CD14-positive monocyte (primary cell): ENCODE measurements around the gene ALS2. TPM values are rescaled to one million over a fixed set of nuclear protein-coding genes. Genes with fewer than 3 reads are reported as not detected.

Experiments used
- DNase-seq, 3 donors: peaks; one replicate each; pipeline ENCODE4 v3.0.0-alpha.2; 2011 to 2022
- H2AFZ ChIP-seq: 2 replicates; pipeline ENCODE4 v1.6.0; 2012; ENCODE audit warnings: mild to moderate bottlenecking, low read depth, low read length, inconsistent platforms; ENCODE audit not compliant: insufficient read depth, poor library complexity, severe bottlenecking
- H3K27ac ChIP-seq, 2 donors: 1 replicate in 1 of 2; 2 replicates in 1 of 2; pipeline ENCODE4 v1.5.1; 2012 to 2013; ENCODE audit warnings: low read length in 2 of 2, control low read depth in 1 of 2, inconsistent platforms in 1 of 2, low read depth in 1 of 2, mild to moderate bottlenecking in 1 of 2
- H3K27me3 ChIP-seq, 2 donors: one replicate each; pipeline versions ENCODE4 v1.6.0 to v1.6.1; 2011 to 2013; ENCODE audit warnings: low read length in 2 of 2; ENCODE audit not compliant: control insufficient read depth in 2 of 2, insufficient read depth in 2 of 2
- H3K36me3 ChIP-seq, 2 donors: replicated peaks in 1 of 2; 1 replicate in 1 of 2; 2 replicates in 1 of 2; pipeline versions ENCODE4 v1.5.1 to v1.6.1; 2012 to 2013; ENCODE audit warnings: low read length in 2 of 2, control low read depth in 1 of 2, inconsistent platforms in 1 of 2, mild to moderate bottlenecking in 1 of 2; ENCODE audit not compliant: insufficient read depth in 2 of 2, control insufficient read depth in 1 of 2
- H3K4me1 ChIP-seq, 2 donors: 1 replicate in 1 of 2; 2 replicates in 1 of 2; pipeline versions ENCODE4 v1.5.1 to v1.6.1; 2012 to 2013; ENCODE audit warnings: low read length in 2 of 2, control low read depth in 1 of 2, inconsistent platforms in 1 of 2, mild to moderate bottlenecking in 1 of 2, moderate library complexity in 1 of 2; ENCODE audit not compliant: insufficient read depth in 2 of 2, control insufficient read depth in 1 of 2
- H3K4me2 ChIP-seq: replicated peaks from 2 replicates; pipeline ENCODE3; 2012; ENCODE audit warnings: low read length, moderate library complexity, mild to moderate bottlenecking; ENCODE audit not compliant: poor library complexity, severe bottlenecking; ENCODE audit errors: extremely low read depth
- H3K4me3 ChIP-seq, 3 experiments: fragments of 200-600 bp in 1 of 3; sonication (generic) in 1 of 3; replicated peaks in 1 of 3; 1 replicate in 2 of 3; 2 replicates in 1 of 3; pipeline ENCODE4 v1.5.1; 2011 to 2013; ENCODE audit warnings: low read length in 3 of 3, mild to moderate bottlenecking in 3 of 3, control low read depth in 2 of 3, low read depth in 2 of 3, inconsistent platforms in 1 of 3, moderate library complexity in 1 of 3
- H3K79me2 ChIP-seq: 2 replicates; pipeline ENCODE4 v1.6.0; 2012; ENCODE audit warnings: mild to moderate bottlenecking, control low read depth, inconsistent platforms, low read length, moderate library complexity; ENCODE audit not compliant: insufficient read depth
- H3K9ac ChIP-seq: 2 replicates; pipeline ENCODE4 v1.6.0; 2017; ENCODE audit warnings: low read length, mild to moderate bottlenecking; ENCODE audit not compliant: insufficient read depth, poor library complexity, severe bottlenecking
- H3K9me3 ChIP-seq, 2 donors: replicated peaks in 1 of 2; 1 replicate in 1 of 2; 2 replicates in 1 of 2; pipeline versions ENCODE4 v1.5.1 to v1.6.1; 2012 to 2013; ENCODE audit warnings: low read length in 2 of 2, control low read depth in 1 of 2; ENCODE audit not compliant: control insufficient read depth in 1 of 2, insufficient read depth in 1 of 2
- H4K20me1 ChIP-seq: 2 replicates; pipeline ENCODE4 v1.6.0; 2012; ENCODE audit warnings: mild to moderate bottlenecking, low read length, control low read depth, moderate library complexity; ENCODE audit not compliant: insufficient read depth
- H3K27ac Mint-ChIP-seq, 7 donors: one replicate each; pipeline ENCODE4 v1.8.0; 2020; ENCODE audit warnings: mild to moderate bottlenecking in 7 of 7, mixed read lengths in 7 of 7, moderate library complexity in 6 of 7, inconsistent platforms in 2 of 7
- H3K27me3 Mint-ChIP-seq, 3 donors: one replicate each; pipeline ENCODE4 v1.8.0; 2021 to 2022; ENCODE audit warnings: low read depth in 3 of 3, mild to moderate bottlenecking in 3 of 3, mixed read lengths in 3 of 3, moderate library complexity in 3 of 3, inconsistent platforms in 1 of 3
- H3K36me3 Mint-ChIP-seq, 2 donors: one replicate each; pipeline ENCODE4 v1.8.0; 2020; ENCODE audit warnings: mixed read lengths in 2 of 2, inconsistent platforms in 1 of 2, mild to moderate bottlenecking in 1 of 2
- H3K4me1 Mint-ChIP-seq: one replicate; pipeline ENCODE4 v1.8.0; 2020; ENCODE audit warnings: mild to moderate bottlenecking, mixed read lengths
- H3K4me3 Mint-ChIP-seq, 2 donors: one replicate each; pipeline ENCODE4 v1.8.0; 2020; ENCODE audit warnings: mild to moderate bottlenecking in 2 of 2, mixed read lengths in 2 of 2, moderate library complexity in 1 of 2
- H3K9me3 Mint-ChIP-seq, 7 donors: one replicate each; pipeline ENCODE4 v1.8.0; 2020 to 2022; ENCODE audit warnings: mixed read lengths in 7 of 7, mild to moderate bottlenecking in 6 of 7, moderate library complexity in 6 of 7, inconsistent platforms in 2 of 7
- WGBS: methylation state at CpG from one replicate; pipeline ENCODE4 v1.1.5; 2013; ENCODE audit warnings: missing lambda C conversion rate; ENCODE audit not compliant: insufficient coverage; 5-methylcytosine and 5-hydroxymethylcytosine counted together
- intact Hi-C, 2 donors: fragments of 100-400 bp; cut with micrococcal nuclease; formaldehyde crosslinking; loops; one replicate each; pipeline versions ENCODE4 v1.15.0 to v1.15.1; 2023
- polyA plus RNA-seq, 3 donors: library from polyadenylated mRNA; depleted of rRNA in 1 of 3; unstranded in 2 of 3; stranded (reverse) in 1 of 3; fragments of 300-500 nt in 2 of 3; fragments of >200 nt in 1 of 3; fragmentation: Illumina TruSeq in 2 of 3; gene quantifications; 1 replicate in 2 of 3; 2 replicates in 1 of 3; pipeline ENCODE4 v1.2.3, GENCODE V29; 2012 to 2021
- TF ChIP-seq, protein P1 (sequence below): fragments of 200-600 bp; IDR thresholded peaks from one replicate; pipeline ENCODE4 v1.8.0; 2022; ENCODE audit warnings: antibody characterized with exemption, mild to moderate bottlenecking

The ALS2 gene
- polyA plus RNA-seq, 3 donors, result 2.6 to 4.7 (median 3.1) TPM

DNA sequence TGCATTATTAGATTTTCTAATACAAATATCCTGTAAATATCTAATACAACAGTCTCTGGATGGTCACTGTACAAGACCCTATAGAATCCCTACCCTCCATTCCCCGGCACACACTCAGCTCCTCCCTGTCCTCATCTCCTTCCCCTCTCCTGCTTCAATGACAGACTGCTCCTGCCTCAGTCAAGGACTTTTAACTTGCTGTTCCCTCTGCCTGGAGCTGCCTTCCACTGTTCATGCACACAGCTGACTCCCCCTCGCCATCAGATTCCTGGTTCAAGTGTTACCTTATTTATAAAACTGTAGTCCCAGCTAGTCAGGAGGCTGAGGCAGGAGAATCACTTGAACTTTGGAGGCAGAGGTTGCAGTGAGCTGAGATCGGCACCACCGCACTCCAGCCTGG, 28.9 kb upstream of the ALS2 start:
- Mint-ChIP-seq H3K36me3 (no peaks in the 10 kb centered on the region), H3K4me1 (no peaks in the 10 kb centered on the region), H3K27ac (no peak overlapping the region), H3K27me3 (peaks cover 0 to 5% (median 3%) of the 10 kb centered on the region in 3 donors), H3K4me3 (no peak overlapping the region), H3K9me3 (no peaks in the 10 kb centered on the region)
- H3K9me3 ChIP-seq, result no peaks in the 10 kb centered on the region
- DNase-seq, result no peak
- no peak overlapping the region for H2AFZ ChIP-seq
- WGBS, result 100% methylated on average over 1 of the region's 4 CpGs
- TF ChIP-seq, protein P1, sequence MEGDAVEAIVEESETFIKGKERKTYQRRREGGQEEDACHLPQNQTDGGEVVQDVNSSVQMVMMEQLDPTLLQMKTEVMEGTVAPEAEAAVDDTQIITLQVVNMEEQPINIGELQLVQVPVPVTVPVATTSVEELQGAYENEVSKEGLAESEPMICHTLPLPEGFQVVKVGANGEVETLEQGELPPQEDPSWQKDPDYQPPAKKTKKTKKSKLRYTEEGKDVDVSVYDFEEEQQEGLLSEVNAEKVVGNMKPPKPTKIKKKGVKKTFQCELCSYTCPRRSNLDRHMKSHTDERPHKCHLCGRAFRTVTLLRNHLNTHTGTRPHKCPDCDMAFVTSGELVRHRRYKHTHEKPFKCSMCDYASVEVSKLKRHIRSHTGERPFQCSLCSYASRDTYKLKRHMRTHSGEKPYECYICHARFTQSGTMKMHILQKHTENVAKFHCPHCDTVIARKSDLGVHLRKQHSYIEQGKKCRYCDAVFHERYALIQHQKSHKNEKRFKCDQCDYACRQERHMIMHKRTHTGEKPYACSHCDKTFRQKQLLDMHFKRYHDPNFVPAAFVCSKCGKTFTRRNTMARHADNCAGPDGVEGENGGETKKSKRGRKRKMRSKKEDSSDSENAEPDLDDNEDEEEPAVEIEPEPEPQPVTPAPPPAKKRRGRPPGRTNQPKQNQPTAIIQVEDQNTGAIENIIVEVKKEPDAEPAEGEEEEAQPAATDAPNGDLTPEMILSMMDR, result no peak
- H3K4me3 ChIP-seq, result no peak overlapping the region
- no peaks in the 10 kb centered on the region for H3K36me3 ChIP-seq
- no peak overlapping the region for H3K27ac ChIP-seq
- H3K4me1 ChIP-seq, result no peaks in the 10 kb centered on the region
- H3K9ac ChIP-seq, result no peak overlapping the region
- no peak overlapping the region for H3K4me2 ChIP-seq
- H4K20me1 ChIP-seq, result no peaks in the 10 kb centered on the region
- intact Hi-C loops, result no loop called here
- no peaks in the 10 kb centered on the region for H3K79me2 ChIP-seq
- no peaks in the 10 kb centered on the region for H3K27me3 ChIP-seq

DNA sequence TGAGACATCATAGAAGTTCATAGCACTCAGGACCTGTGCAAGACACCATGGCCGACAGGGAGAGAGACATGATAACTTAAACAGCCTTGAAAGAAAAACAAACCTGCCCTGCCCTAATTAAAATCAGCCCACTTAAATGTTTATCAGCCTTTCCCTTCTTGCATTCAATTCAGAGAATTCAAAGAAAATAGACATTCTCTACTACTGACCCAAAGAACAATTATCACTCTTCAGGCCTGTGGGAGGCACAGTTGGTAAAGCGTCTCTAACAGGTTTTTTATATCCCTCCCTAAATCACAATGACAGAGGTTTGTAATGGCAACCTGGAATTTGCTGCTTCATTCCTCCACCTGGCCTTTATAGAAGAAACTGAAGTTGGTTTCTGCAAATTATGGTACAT, 27.3 kb upstream of the ALS2 start:
- Mint-ChIP-seq H3K9me3 (no peaks in the 10 kb centered on the region), H3K36me3 (no peaks in the 10 kb centered on the region), H3K27ac (no peak overlapping the region), H3K27me3 (peaks cover 0 to 6% (median 3%) of the 10 kb centered on the region in 3 donors), H3K4me1 (no peaks in the 10 kb centered on the region), H3K4me3 (no peak overlapping the region)
- no CpG with 5 or more reads among the region's 2 CpGs for WGBS
- H3K9ac ChIP-seq, result no peak overlapping the region
- no peak overlapping the region for H3K27ac ChIP-seq
- DNase-seq, result no peak
- H3K4me1 ChIP-seq, result no peaks in the 10 kb centered on the region
- H3K79me2 ChIP-seq, result no peaks in the 10 kb centered on the region
- H3K9me3 ChIP-seq, result no peaks in the 10 kb centered on the region
- TF ChIP-seq, protein P1, result no peak
- no peaks in the 10 kb centered on the region for H4K20me1 ChIP-seq
- no peak overlapping the region for H3K4me2 ChIP-seq
- H3K36me3 ChIP-seq, result no peaks in the 10 kb centered on the region
- H2AFZ ChIP-seq, result no peak overlapping the region
- intact Hi-C loops, result no loop called here
- no peak overlapping the region for H3K4me3 ChIP-seq
- no peaks in the 10 kb centered on the region for H3K27me3 ChIP-seq
